ENCODE data around the gene GAL. TPM values are rescaled to one million over a fixed set of nuclear protein-coding genes. Genes with fewer than 3 reads are reported as not detected.

GAL gene
- total RNA-seq, 1 experiment from 2014 or later, result 72.6 TPM

- no peaks in the 10 kb centered on the region for H3K36me3 ChIP-seq (ENCODE audit: control insufficient read depth, insufficient read depth, low read length)
- ChIA-PET POLR2A (no interaction called here), CTCF (no interaction called here)
- intact Hi-C loops (cut with micrococcal nuclease; ENCODE audit: unreplicated experiment), result no loop called here
- no peak for TF ChIP-seq CTCF (IDR thresholded peaks at IDR 0.05; ENCODE audit: insufficient read depth in 1 of 2, low read depth in 1 of 2, low read length in 1 of 2, severe bottlenecking in 1 of 2, unreplicated experiment in 1 of 2)
- H3K4me3 Mint-ChIP-seq (ENCODE audit: unreplicated experiment), result no peak overlapping the region
- BruUV-seq (replicated peaks), result no TSS peak
- peak in 1 of 2 experiments; percentile 36 for DNase-seq
- H3K27ac Mint-ChIP-seq (ENCODE audit: unreplicated experiment), result no peak overlapping the region
- peaks cover 6% of the 10 kb centered on the region for H3K27me3 Mint-ChIP-seq (ENCODE audit: insufficient read depth, unreplicated experiment)
- H3K36me3 Mint-ChIP-seq (ENCODE audit: insufficient read depth, unreplicated experiment), result no peaks in the 10 kb centered on the region
- H3K9me3 Mint-ChIP-seq (ENCODE audit: unreplicated experiment), result no peaks in the 10 kb centered on the region
- no peaks in the 10 kb centered on the region for H3K4me1 Mint-ChIP-seq (ENCODE audit: low read depth, unreplicated experiment)
- no peak overlapping the region for H3K4me3 ChIP-seq (ENCODE audit: low read depth, low read length)
- no peaks in the 10 kb centered on the region; the same call in 1 of the 2 replicates for H3K27me3 ChIP-seq (replicated peaks; ENCODE audit: control insufficient read depth, insufficient read depth, low read length)
- no peaks in the 10 kb centered on the region for H3K4me1 ChIP-seq
- peaks cover 4% of the 10 kb centered on the region; the same call in 1 of the 2 replicates for H3K9me3 ChIP-seq
These were observed 27.1 kb upstream of the GAL start for GRCh38 chr11:68657021-68657780.

- Histone ChIP-seq H3K36me3 (ENCODE audit: control insufficient read depth, insufficient read depth, low read length) (no peaks in the 10 kb centered on the region), H3K27me3 (replicated peaks; ENCODE audit: control insufficient read depth, insufficient read depth, low read length) (no peaks in the 10 kb centered on the region; the same call in 1 of the 2 replicates), H3K4me1 (no peaks in the 10 kb centered on the region), H3K9me3 (peaks cover 11% of the 10 kb centered on the region; the same call in 1 of the 2 replicates), H3K4me3 (ENCODE audit: low read depth, low read length) (no peak overlapping the region)
- CTCF ChIA-PET, result no interaction called here
- no peak for TF ChIP-seq CTCF (IDR thresholded peaks at IDR 0.05; ENCODE audit: insufficient read depth in 1 of 2, low read depth in 1 of 2, low read length in 1 of 2, severe bottlenecking in 1 of 2, unreplicated experiment in 1 of 2)
- POLR2A ChIA-PET, result no interaction called here
- no peak overlapping the region for H3K4me3 Mint-ChIP-seq (ENCODE audit: unreplicated experiment)
- no peaks in the 10 kb centered on the region for H3K4me1 Mint-ChIP-seq (ENCODE audit: low read depth, unreplicated experiment)
- peaks cover 11% of the 10 kb centered on the region for H3K27me3 Mint-ChIP-seq (ENCODE audit: insufficient read depth, unreplicated experiment)
- no peak for DNase-seq
- H3K9me3 Mint-ChIP-seq (ENCODE audit: unreplicated experiment), result no peaks in the 10 kb centered on the region
- intact Hi-C loops (cut with micrococcal nuclease; ENCODE audit: unreplicated experiment), result no loop called here
- no peak overlapping the region for H3K27ac Mint-ChIP-seq (ENCODE audit: unreplicated experiment)
- no peaks in the 10 kb centered on the region for H3K36me3 Mint-ChIP-seq (ENCODE audit: insufficient read depth, unreplicated experiment)
- BruUV-seq (replicated peaks), result no TSS peak
These were observed 26.2 kb upstream of the GAL start for GRCh38 chr11:68658097-68658496.

GRCh38 chr11:68658661-68659060 is 25.7 kb upstream of the GAL start:
- BruUV-seq (replicated peaks), result no TSS peak
- peaks cover 12% of the 10 kb centered on the region; the same call in 1 of the 2 replicates for H3K9me3 ChIP-seq
- no peak for DNase-seq
- ChIA-PET CTCF (interaction anchor here (0.7 kb wide), 1 partner anchor 70 kb away, joined by 3 read pairs; no protein-coding TSS in a partner anchor), POLR2A (no interaction called here)
- no peaks in the 10 kb centered on the region for H3K4me1 ChIP-seq
- H3K4me3 Mint-ChIP-seq (ENCODE audit: unreplicated experiment), result no peak overlapping the region
- H3K4me3 ChIP-seq (ENCODE audit: low read depth, low read length), result no peak overlapping the region
- H3K27ac Mint-ChIP-seq (ENCODE audit: unreplicated experiment), result no peak overlapping the region
- H3K9me3 Mint-ChIP-seq (ENCODE audit: unreplicated experiment), result no peaks in the 10 kb centered on the region
- H3K4me1 Mint-ChIP-seq (ENCODE audit: low read depth, unreplicated experiment), result no peaks in the 10 kb centered on the region
- H3K36me3 ChIP-seq (ENCODE audit: control insufficient read depth, insufficient read depth, low read length), result no peaks in the 10 kb centered on the region
- intact Hi-C loops (cut with micrococcal nuclease; ENCODE audit: unreplicated experiment), result no loop called here
- no peaks in the 10 kb centered on the region for H3K36me3 Mint-ChIP-seq (ENCODE audit: insufficient read depth, unreplicated experiment)
- peaks cover 16% of the 10 kb centered on the region for H3K27me3 Mint-ChIP-seq (ENCODE audit: insufficient read depth, unreplicated experiment)
- no peak for TF ChIP-seq CTCF (IDR thresholded peaks at IDR 0.05; ENCODE audit: insufficient read depth in 1 of 2, low read depth in 1 of 2, low read length in 1 of 2, severe bottlenecking in 1 of 2, unreplicated experiment in 1 of 2)
- no peaks in the 10 kb centered on the region for H3K27me3 ChIP-seq (replicated peaks; ENCODE audit: control insufficient read depth, insufficient read depth, low read length)
